Neural cell (in vitro differentiated cells): Measurements from ENCODE around the gene PDILT. TPM values are rescaled to one million over a fixed set of nuclear protein-coding genes. Genes with fewer than 3 reads are reported as not detected.

Source experiments
- H2AFZ ChIP-seq: fragments of 200-600, 300-800 bp; sonication (generic), shearing (Covaris generic); 2 replicates; pipeline ENCODE4 v1.6.0; 2014; ENCODE audit warnings: low read depth, mild to moderate bottlenecking, antibody characterized with exemption, low read length, moderate library complexity
- H3F3A ChIP-seq: fragments of 200-600 bp; shearing (Covaris generic); 2 replicates; pipeline ENCODE4 v1.6.1; 2016; ENCODE audit warnings: mild to moderate bottlenecking, moderate library complexity, mixed read lengths, antibody characterized with exemption, low read length; ENCODE audit not compliant: insufficient read depth, poor library complexity, severe bottlenecking
- H3K27ac ChIP-seq: fragments of 200-600, 300-800 bp; sonication (generic), shearing (Covaris generic); 2 replicates; pipeline ENCODE4 v1.5.1; 2014; ENCODE audit warnings: mild to moderate bottlenecking, low read length, moderate library complexity
- H3K27me3 ChIP-seq: fragments of 300-800, 200-600 bp; sonication (generic), shearing (Covaris generic); 2 replicates; pipeline ENCODE4 v1.6.0; 2014; ENCODE audit warnings: mild to moderate bottlenecking, low read depth, low read length, moderate library complexity; ENCODE audit not compliant: insufficient read depth
- H3K36me3 ChIP-seq: fragments of 300-800, 200-600 bp; sonication (generic), shearing (Covaris generic); 2 replicates; pipeline ENCODE4 v1.5.1; 2014; ENCODE audit warnings: mild to moderate bottlenecking, antibody characterized with exemption, low read length, moderate library complexity; ENCODE audit not compliant: insufficient read depth
- H3K4me2 ChIP-seq: fragments of 300-800, 200-600 bp; sonication (generic), shearing (Covaris generic); 2 replicates; pipeline ENCODE4 v1.6.0; 2014; ENCODE audit warnings: mild to moderate bottlenecking, low read length
- H3K4me3 ChIP-seq: fragments of 300-800, 200-600 bp; sonication (generic), shearing (Covaris generic); 2 replicates; pipeline ENCODE4 v1.5.1; 2014; ENCODE audit warnings: mild to moderate bottlenecking, low read length, moderate library complexity
- H3K79me2 ChIP-seq: fragments of 200-600 bp; shearing (Covaris generic); replicated peaks from 2 replicates; pipeline ENCODE4 v1.6.0; 2014; ENCODE audit warnings: mild to moderate bottlenecking, low read length, moderate library complexity; ENCODE audit not compliant: insufficient read depth
- H3K9ac ChIP-seq: fragments of 300-800, 200-600 bp; sonication (generic), shearing (Covaris generic); 2 replicates; pipeline ENCODE4 v1.6.1; 2016; ENCODE audit warnings: mild to moderate bottlenecking, low read length, mixed read lengths
- H3K9me2 ChIP-seq: fragments of 200-600 bp; shearing (Covaris generic); 2 replicates; pipeline ENCODE4 v1.6.1; 2016; ENCODE audit warnings: mild to moderate bottlenecking, low read length, mixed read lengths; ENCODE audit not compliant: insufficient read depth
- H3K9me3 ChIP-seq: fragments of 200-600, 300-800 bp; sonication (generic), shearing (Covaris generic); 2 replicates; pipeline ENCODE4 v1.6.1; 2016; ENCODE audit warnings: mild to moderate bottlenecking, mixed run types, low read length, moderate library complexity, mixed read lengths
- H4K20me1 ChIP-seq: fragments of 200-600 bp; shearing (Covaris generic); 2 replicates; pipeline ENCODE4 v1.6.1; 2016; ENCODE audit warnings: mild to moderate bottlenecking, mixed run types; ENCODE audit not compliant: insufficient read depth
- EP300 ChIP-seq: fragments of 450-650 bp; conservative IDR thresholded peaks from 2 replicates; pipeline ENCODE4 v1.6.1; 2014; ENCODE audit warnings: antibody characterized with exemption, mild to moderate bottlenecking, moderate library complexity; ENCODE audit not compliant: poor library complexity, severe bottlenecking
- EZH2 ChIP-seq: fragments of 200-600, 300-800 bp; shearing (Covaris generic), sonication (generic); IDR thresholded peaks from 2 replicates; pipeline ENCODE4 v1.6.1; 2014; ENCODE audit warnings: antibody characterized with exemption, low read length, borderline replicate concordance, mild to moderate bottlenecking; ENCODE audit not compliant: insufficient read depth, poor library complexity, severe bottlenecking
- MXI1 ChIP-seq: fragments of 450-650 bp; conservative IDR thresholded peaks from 2 replicates; pipeline ENCODE4 v1.6.1; 2014; ENCODE audit warnings: antibody characterized with exemption, mild to moderate bottlenecking; ENCODE audit not compliant: poor library complexity, severe bottlenecking
- POLR2AphosphoS5 ChIP-seq: IDR thresholded peaks from 2 replicates; pipeline ENCODE4 v1.6.1; 2012
- RAD21 ChIP-seq: fragments of 450-650 bp; conservative IDR thresholded peaks from 2 replicates; pipeline ENCODE4 v1.6.1; 2014; ENCODE audit warnings: antibody characterized with exemption, mild to moderate bottlenecking, moderate library complexity
- SMC3 ChIP-seq: fragments of 450-650 bp; conservative IDR thresholded peaks from 2 replicates; pipeline ENCODE4 v1.6.1; 2014; ENCODE audit warnings: antibody characterized with exemption, mild to moderate bottlenecking, moderate library complexity; ENCODE audit not compliant: poor library complexity
- TAF1 ChIP-seq: IDR thresholded peaks from 2 replicates; pipeline ENCODE4 v1.6.1; 2012; ENCODE audit warnings: low read depth
- polyA plus RNA-seq: library from polyadenylated mRNA; depleted of rRNA; stranded (reverse); fragments of >200 nt; gene quantifications from 2 replicates; pipeline ENCODE4 v1.2.3, GENCODE V29; 2014
- TF ChIP-seq, protein P1 (sequence below): IDR thresholded peaks from 2 replicates; pipeline ENCODE4 v1.6.1; 2012; ENCODE audit warnings: borderline replicate concordance
- TF ChIP-seq, protein P2 (sequence below): fragments of 450-650 bp; IDR thresholded peaks from 2 replicates; pipeline ENCODE4 v1.5.1; 2014; ENCODE audit warnings: antibody characterized with exemption, mild to moderate bottlenecking, moderate library complexity; ENCODE audit not compliant: poor library complexity, severe bottlenecking

Gene PDILT
- polyA plus RNA-seq, 1 donor from 2014 or later = not detected

DNA sequence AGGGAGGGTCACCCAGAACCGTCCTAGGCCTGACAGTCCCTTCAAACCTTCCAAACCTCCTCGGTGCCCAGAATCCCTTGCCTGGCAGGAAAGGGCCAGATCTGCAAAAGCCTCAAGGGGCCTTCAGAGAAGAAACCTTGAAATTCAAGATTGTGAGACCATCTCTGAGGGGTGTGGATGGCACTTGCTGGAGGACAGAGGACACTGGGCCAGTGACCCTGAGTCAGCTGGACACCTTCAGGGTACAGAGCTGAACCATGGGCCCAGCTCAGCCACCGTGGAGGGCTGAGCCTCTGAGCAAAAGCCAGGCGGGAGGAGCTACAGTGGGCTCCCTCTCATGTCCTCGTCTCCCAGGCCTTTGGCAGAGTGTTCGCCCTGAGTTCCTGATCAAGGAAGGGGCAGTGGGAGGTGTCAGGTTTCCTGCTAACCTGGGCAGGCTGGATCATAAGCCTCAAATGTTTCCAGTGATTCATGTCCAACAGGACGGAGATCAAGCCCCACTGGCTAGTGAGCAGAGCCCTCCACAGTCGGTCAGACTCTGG lies 3.0 kb downstream of the PDILT start:
- H3K36me3 ChIP-seq = no peaks in the 10 kb centered on the region
- H3K9ac ChIP-seq = no peak overlapping the region
- H3K79me2 ChIP-seq = no peaks in the 10 kb centered on the region
- TF ChIP-seq POLR2AphosphoS5 = no peak
- TF ChIP-seq, protein P1, sequence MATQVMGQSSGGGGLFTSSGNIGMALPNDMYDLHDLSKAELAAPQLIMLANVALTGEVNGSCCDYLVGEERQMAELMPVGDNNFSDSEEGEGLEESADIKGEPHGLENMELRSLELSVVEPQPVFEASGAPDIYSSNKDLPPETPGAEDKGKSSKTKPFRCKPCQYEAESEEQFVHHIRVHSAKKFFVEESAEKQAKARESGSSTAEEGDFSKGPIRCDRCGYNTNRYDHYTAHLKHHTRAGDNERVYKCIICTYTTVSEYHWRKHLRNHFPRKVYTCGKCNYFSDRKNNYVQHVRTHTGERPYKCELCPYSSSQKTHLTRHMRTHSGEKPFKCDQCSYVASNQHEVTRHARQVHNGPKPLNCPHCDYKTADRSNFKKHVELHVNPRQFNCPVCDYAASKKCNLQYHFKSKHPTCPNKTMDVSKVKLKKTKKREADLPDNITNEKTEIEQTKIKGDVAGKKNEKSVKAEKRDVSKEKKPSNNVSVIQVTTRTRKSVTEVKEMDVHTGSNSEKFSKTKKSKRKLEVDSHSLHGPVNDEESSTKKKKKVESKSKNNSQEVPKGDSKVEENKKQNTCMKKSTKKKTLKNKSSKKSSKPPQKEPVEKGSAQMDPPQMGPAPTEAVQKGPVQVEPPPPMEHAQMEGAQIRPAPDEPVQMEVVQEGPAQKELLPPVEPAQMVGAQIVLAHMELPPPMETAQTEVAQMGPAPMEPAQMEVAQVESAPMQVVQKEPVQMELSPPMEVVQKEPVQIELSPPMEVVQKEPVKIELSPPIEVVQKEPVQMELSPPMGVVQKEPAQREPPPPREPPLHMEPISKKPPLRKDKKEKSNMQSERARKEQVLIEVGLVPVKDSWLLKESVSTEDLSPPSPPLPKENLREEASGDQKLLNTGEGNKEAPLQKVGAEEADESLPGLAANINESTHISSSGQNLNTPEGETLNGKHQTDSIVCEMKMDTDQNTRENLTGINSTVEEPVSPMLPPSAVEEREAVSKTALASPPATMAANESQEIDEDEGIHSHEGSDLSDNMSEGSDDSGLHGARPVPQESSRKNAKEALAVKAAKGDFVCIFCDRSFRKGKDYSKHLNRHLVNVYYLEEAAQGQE = no peak
- no peak for TF ChIP-seq TAF1
- TF ChIP-seq MXI1 = no peak
- H2AFZ ChIP-seq = no peak overlapping the region
- H3K9me3 ChIP-seq = no peaks in the 10 kb centered on the region
- no peaks in the 10 kb centered on the region for H3K9me2 ChIP-seq
- H3F3A ChIP-seq = no peaks in the 10 kb centered on the region
- no peak overlapping the region for H3K4me3 ChIP-seq
- H4K20me1 ChIP-seq = no peaks in the 10 kb centered on the region
- H3K27ac ChIP-seq = no peak overlapping the region
- no peak overlapping the region for H3K4me2 ChIP-seq
- H3K27me3 ChIP-seq = no peaks in the 10 kb centered on the region

DNA sequence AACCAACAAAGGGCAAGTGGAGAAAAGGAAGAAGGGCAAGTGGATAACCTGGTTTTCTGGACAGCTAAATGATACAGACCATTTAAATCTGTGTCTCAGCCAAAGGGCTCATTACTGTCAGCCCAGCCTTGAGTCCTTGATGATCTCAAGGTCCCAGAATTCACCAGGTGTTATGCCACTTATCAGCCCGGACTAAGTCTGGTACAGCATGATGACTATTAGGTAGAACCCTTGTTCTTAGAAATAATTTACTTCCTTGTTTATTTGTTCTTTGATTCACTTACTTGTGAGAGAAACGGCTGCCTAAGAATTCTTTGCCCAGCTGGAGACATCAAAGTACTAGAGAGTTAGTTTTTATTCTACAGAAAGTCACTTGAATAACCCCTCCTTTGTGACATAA lies 3.5 kb downstream of the PDILT start:
- Histone ChIP-seq H3K79me2 (no peaks in the 10 kb centered on the region), H3F3A (no peaks in the 10 kb centered on the region), H3K4me2 (no peak overlapping the region), H3K9ac (no peak overlapping the region), H3K4me3 (no peak overlapping the region), H4K20me1 (no peaks in the 10 kb centered on the region), H3K36me3 (no peaks in the 10 kb centered on the region), H3K9me3 (no peaks in the 10 kb centered on the region), H2AFZ (no peak overlapping the region), H3K27me3 (no peaks in the 10 kb centered on the region), H3K9me2 (no peaks in the 10 kb centered on the region), H3K27ac (no peak overlapping the region)
- TF ChIP-seq TAF1 (no peak), RAD21 (no peak), POLR2AphosphoS5 (no peak), EZH2 (no peak), MXI1 (no peak)

DNA sequence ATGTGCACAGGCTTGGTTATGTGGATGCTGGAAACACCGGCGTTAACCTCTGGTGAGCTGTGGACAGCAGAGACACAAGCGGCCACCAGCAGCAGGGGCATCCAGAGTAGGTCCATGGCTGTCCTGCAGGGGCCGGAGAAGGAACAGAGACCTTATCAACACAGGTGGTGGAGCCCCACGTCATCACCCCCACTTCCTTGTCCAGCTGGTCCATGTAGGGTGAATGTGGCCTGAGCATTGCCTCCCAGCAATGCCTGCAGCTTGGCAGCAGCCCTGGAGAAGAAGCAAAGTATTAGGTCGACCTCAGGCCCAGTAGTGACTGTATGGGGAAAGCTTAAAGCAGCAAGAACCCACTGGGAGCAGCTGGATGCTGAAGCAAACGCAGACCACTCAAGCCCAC lies 5.4 kb downstream of the PDILT start:
- H3K79me2 ChIP-seq = no peaks in the 10 kb centered on the region
- H3K27me3 ChIP-seq = no peaks in the 10 kb centered on the region
- no peaks in the 10 kb centered on the region for H3F3A ChIP-seq
- no peak overlapping the region for H3K9ac ChIP-seq
- no peak overlapping the region for H2AFZ ChIP-seq
- H3K9me2 ChIP-seq = no peaks in the 10 kb centered on the region
- TF ChIP-seq, protein P1 = no peak
- TF ChIP-seq, protein P2, sequence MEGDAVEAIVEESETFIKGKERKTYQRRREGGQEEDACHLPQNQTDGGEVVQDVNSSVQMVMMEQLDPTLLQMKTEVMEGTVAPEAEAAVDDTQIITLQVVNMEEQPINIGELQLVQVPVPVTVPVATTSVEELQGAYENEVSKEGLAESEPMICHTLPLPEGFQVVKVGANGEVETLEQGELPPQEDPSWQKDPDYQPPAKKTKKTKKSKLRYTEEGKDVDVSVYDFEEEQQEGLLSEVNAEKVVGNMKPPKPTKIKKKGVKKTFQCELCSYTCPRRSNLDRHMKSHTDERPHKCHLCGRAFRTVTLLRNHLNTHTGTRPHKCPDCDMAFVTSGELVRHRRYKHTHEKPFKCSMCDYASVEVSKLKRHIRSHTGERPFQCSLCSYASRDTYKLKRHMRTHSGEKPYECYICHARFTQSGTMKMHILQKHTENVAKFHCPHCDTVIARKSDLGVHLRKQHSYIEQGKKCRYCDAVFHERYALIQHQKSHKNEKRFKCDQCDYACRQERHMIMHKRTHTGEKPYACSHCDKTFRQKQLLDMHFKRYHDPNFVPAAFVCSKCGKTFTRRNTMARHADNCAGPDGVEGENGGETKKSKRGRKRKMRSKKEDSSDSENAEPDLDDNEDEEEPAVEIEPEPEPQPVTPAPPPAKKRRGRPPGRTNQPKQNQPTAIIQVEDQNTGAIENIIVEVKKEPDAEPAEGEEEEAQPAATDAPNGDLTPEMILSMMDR = no peak
- TF ChIP-seq EP300 = no peak
- no peak for TF ChIP-seq MXI1
- no peak for TF ChIP-seq RAD21
- TF ChIP-seq SMC3 = no peak
- TF ChIP-seq POLR2AphosphoS5 = no peak
- TF ChIP-seq EZH2 = no peak
- no peak for TF ChIP-seq TAF1
- no peaks in the 10 kb centered on the region for H4K20me1 ChIP-seq
- H3K4me3 ChIP-seq = no peak overlapping the region
- no peak overlapping the region for H3K27ac ChIP-seq
- H3K4me2 ChIP-seq = no peak overlapping the region
- no peaks in the 10 kb centered on the region for H3K36me3 ChIP-seq
- no peaks in the 10 kb centered on the region for H3K9me3 ChIP-seq
